Ishikawa (cell line): Measurements from ENCODE around the gene TSGA10IP.

ENCODE experiments used
- CREB1 ChIP-seq: IDR thresholded peaks from 2 replicates; pipeline ENCODE4 v1.6.1; 2012; ENCODE audit warnings: low read depth
- TCF12 ChIP-seq: IDR thresholded peaks from 2 replicates; pipeline ENCODE4 v1.6.1; 2012; ENCODE audit warnings: low read depth
- TEAD4 ChIP-seq: IDR thresholded peaks from 2 replicates; pipeline ENCODE4 v1.6.1; 2012

DNA sequence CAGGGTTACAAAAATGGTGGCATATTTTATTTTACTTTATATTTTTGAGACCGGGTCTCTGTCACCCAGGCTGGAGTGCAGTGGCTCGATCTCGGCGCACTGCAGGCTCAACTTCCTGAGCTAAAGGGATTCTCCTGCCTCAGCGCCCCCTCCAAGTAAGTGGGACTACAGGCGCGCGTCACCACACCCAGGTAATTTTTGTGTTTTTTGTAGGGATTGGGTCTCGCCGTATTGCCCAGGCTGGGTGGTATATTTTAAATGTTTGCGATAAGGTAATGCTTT is 44.4 kb upstream of the TSGA10IP start:
- TF ChIP-seq CREB1, result no peak
- no peak for TF ChIP-seq TCF12
- TF ChIP-seq TEAD4, result no peak
